GM04503 (cell line): ENCODE results near the gene RPS16.

ENCODE experiments used
- DNase-seq: peaks from one replicate; pipeline ENCODE4 v3.0.0-alpha.2; 2012; ENCODE audit warnings: low read depth

RPS16 gene

GRCh38 chr19:39388657-39389056 is 47.1 kb downstream of the RPS16 start:
- DNase-seq = no peak

- DNase-seq = no peak
These were observed 49.2 kb downstream of the RPS16 start for GRCh38 chr19:39386557-39386956.

DNA sequence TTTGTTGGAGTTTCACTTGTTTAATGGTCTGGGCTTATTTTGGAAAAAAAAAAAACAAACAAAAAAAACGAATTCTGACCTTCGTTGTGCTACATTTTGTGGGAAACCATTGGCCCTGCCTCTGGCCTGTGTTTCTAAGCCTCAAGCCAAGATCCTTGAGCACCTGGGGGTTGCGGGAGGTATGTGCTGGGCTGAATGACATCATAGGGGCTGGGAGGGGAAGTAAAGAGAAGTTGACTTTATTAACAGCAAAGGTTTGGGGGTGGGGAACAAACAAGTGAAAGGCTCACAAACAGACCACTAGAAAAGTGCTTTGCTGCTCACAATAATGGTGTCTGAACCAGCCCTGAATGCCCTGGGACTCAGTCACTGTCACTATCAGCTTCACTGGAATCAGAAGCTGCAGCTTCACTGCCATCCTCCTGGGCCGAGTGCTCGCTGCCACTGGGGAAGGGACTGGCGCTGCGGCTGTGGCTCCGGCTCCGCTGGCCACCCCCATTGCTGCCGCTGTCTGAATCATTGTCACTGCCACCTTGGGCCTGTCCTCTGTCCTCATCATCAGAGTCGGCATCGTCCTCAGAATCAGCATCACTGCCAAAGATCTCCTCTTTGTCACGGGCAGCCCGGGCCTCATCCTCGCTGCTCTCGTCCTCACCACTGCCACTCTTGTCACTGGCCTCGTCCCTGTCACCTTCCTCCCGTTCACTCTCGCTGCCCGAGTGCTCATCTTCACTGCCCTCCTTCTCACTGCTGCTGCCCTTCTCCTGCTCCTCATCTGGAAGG is 49.9 kb downstream of the RPS16 start:
- DNase-seq = no peak

DNA sequence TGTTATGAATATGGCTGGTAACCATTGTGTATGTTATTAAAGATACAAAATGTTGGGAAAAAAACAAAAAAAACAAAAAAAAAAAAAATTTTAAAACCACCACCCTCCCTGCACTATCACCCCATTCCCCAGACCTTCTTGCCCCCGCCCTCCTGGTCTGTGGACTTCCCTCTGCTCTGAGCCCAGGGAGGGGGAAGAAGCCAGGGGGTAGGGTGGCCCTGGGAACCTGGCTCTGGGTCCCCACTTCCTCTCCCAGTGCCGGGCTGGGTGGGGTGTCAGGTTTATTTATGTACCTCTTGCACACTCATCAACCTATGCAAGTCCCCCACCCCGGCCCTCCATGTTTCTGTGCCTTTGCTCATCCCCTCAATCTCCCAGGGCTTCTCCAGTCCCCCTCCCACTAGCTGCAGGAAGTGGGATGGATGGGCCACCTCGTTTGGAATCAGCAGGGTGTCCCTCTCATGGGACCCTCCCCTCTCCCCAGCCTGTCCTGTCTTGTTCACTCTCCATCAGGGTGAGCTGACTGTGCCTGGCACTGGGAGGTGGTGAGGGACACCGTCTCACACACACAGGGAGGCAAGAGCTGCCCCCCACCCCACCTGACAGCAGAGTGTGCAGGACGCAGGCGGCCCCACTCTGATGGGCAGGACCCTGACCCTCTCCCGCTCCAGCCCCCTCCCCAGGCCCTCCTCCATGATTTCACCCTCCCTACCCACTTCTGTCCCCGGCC is 50.7 kb downstream of the RPS16 start:
- no peak for DNase-seq
